Heart left ventricle (tissue), 16 donors: ENCODE results near the gene BID. TPM values are rescaled to one million over a fixed set of nuclear protein-coding genes. Genes with fewer than 3 reads are reported as not detected.

Experiments
- ATAC-seq, 4 donors: fragments of 200-7000 bp; cut with Tn5 transposase; one replicate each; pipeline ENCODE4 v1.9.1; 2020 to 2022; ENCODE audit warnings: moderate library complexity in 4 of 4, mild to moderate bottlenecking in 3 of 4, moderate number of reproducible peaks in 1 of 4
- DNase-seq, 5 donors: peaks; one replicate each; pipeline ENCODE4 v3.0.0-alpha.2; 2020
- H3K27ac ChIP-seq, 12 donors: fragments of 200-600 bp; sonication (generic) in 4 of 12; one replicate each; pipeline versions ENCODE4 v1.5.0 to v1.8.0; 2016 to 2022; ENCODE audit warnings: mild to moderate bottlenecking in 2 of 12
- H3K27me3 ChIP-seq, 9 donors: fragments of 200-600 bp; sonication (generic) in 2 of 9; one replicate each; pipeline versions ENCODE4 v1.5.1 to v1.8.0; 2016 to 2022; ENCODE audit warnings: mild to moderate bottlenecking in 3 of 9
- H3K36me3 ChIP-seq, 9 donors: fragments of 200-600 bp; sonication (generic) in 2 of 9; one replicate each; pipeline versions ENCODE4 v1.5.0 to v1.8.0; 2018 to 2022; ENCODE audit warnings: mild to moderate bottlenecking in 2 of 9
- H3K4me1 ChIP-seq, 12 donors: fragments of 200-600 bp; sonication (generic) in 4 of 12; one replicate each; pipeline versions ENCODE4 v1.5.0 to v1.8.0; 2016 to 2022; ENCODE audit warnings: mild to moderate bottlenecking in 3 of 12
- H3K4me3 ChIP-seq, 12 donors: fragments of 200-600 bp; sonication (generic) in 4 of 12; one replicate each; pipeline versions ENCODE4 v1.5.0 to v1.8.0; 2017 to 2022; ENCODE audit warnings: mild to moderate bottlenecking in 9 of 12, moderate library complexity in 4 of 12
- H3K9me3 ChIP-seq, 12 donors: fragments of 200-600 bp; sonication (generic) in 4 of 12; one replicate each; pipeline versions ENCODE4 v1.5.0 to v1.8.0; 2016 to 2022; ENCODE audit warnings: mild to moderate bottlenecking in 1 of 12
- CTCF ChIP-seq, 12 donors: fragments of 200-600 bp; sonication (generic) in 4 of 12; IDR thresholded peaks; one replicate each; pipeline versions ENCODE4 v1.5.0 to v1.8.0; 2018 to 2022; ENCODE audit warnings: antibody characterized with exemption in 12 of 12, mild to moderate bottlenecking in 5 of 12
- POLR2A ChIP-seq, 2 donors: fragments of 450-650 bp; IDR thresholded peaks; one replicate each; pipeline ENCODE4 v1.6.1; 2017; ENCODE audit warnings: antibody characterized with exemption in 2 of 2, mild to moderate bottlenecking in 2 of 2, moderate library complexity in 2 of 2
- WGBS, 4 donors: extraction: QIAGEN DNeasy Blood & Tissue Kit in 2 of 4; methylation state at CpG; one replicate each; pipeline versions ENCODE4 v1.1.5 to v1.1.7; 2013 to 2018; 5-methylcytosine and 5-hydroxymethylcytosine counted together
- intact Hi-C, 10 donors: fragments of 100-400 bp; cut with DNase I; formaldehyde crosslinking; loops; one replicate each; pipeline versions ENCODE4 v1.11.1 to v1.14.2; 2022
- polyA plus RNA-seq, 2 donors: library from polyadenylated mRNA; stranded (reverse); fragments of 200-250 nt; gene quantifications; one replicate each; pipeline ENCODE4 v1.2.3, GENCODE V29; 2013
- total RNA-seq, 9 donors: library from RNA; depleted of rRNA in 2 of 9; stranded (reverse); fragments of >200 nt in 2 of 9; fragmentation: NEBNext Ultra II Directional in 3 of 9; extraction: Animal tissue kit (Norgen Biotek cat#: 25700) in 3 of 9; gene quantifications; one replicate each; pipeline versions ENCODE4 v1.1.0 to v1.2.4, GENCODE V29; 2016 to 2023
- donor health status: ischemic (EF 13 %, LVEDD 7.1; RV severe dilation, severe dysfunction).
- donor health status: healthy with polysubstance abuse.
- donor health status: DM: no; HTN: yes; CAD: no.
- donor health status: DM: no; HTN: no; CAD: no.
- donor health status: ischemic (EF 25% LVEDD 6.9; RV normal size, moderate dysfunction).
- donor health status: ischemic (EF 25% LVEDD 5.7; RV mildly dilated, moderate dysfunction).
- donor health status: healthy.
- donor health status: DM: yes; HTN: yes; CAD: no.
- donor health status: ischemic (EF 35%, LVEDD 5.7; RV mildly dilated, moderate dysfunction).
- donor health status: nonischemic (EF 11% LVEDD 7.7; RV severe dilation, severe dysfunction).
- donor health status: DM: yes; HTN: yes; CAD: no.
- donor health status: PGD.
- donor health status: ischemic (EF 29% LVEDD 5.4; RV normal size, mild dysfunction).
- donor health status: nonischemic (EF 23%, LVEDD 6.1; RV moderate dilation, normal function).

BID gene
- total and polyA plus RNA-seq, 11 donors, result 7.8 to 59.2 (median 20.9) TPM

GRCh38 chr22:17773606-17774205 is 563 bp downstream of the BID start:
- H3K9me3 ChIP-seq, result no peaks in the 10 kb centered on the region
- peaks cover 0 to 75% (median 11%) of the 10 kb centered on the region in 12 donors for H3K4me1 ChIP-seq
- ATAC-seq (peak in 3 of 4 donors; percentile 25 to 53 (median 26)), DNase-seq (peak in 2 of 5 donors; percentile 45 to 47)
- no peaks in the 10 kb centered on the region for H3K36me3 ChIP-seq
- intact Hi-C loops, result no loop called here
- peak overlapping the region in 11 of 12 donors; percentile 40 to 87 (median 68) for H3K27ac ChIP-seq
- H3K4me3 ChIP-seq, result peak overlapping the region; percentile 59 to 97 (median 78)
- WGBS, 4 donors, result 2 to 36% (median 6%) methylated on average over 5 to 47 of the region's 47 CpGs
- TF ChIP-seq POLR2A (IDR thresholded peaks at IDR 0.05) (no peak), CTCF (IDR thresholded peaks at IDR 0.05) (no peak)
- H3K27me3 ChIP-seq, result no peaks in the 10 kb centered on the region

GRCh38 chr22:17772958-17773605 is 1.2 kb downstream of the BID start:
- 62 to 71% (median 66%) methylated on average over 16 to 18 of the region's 18 CpGs for WGBS, 4 donors

GRCh38 chr22:17772249-17772957 is 1.9 kb downstream of the BID start:
- TF ChIP-seq CTCF (IDR thresholded peaks at IDR 0.05), result no peak
- no peak for TF ChIP-seq POLR2A (IDR thresholded peaks at IDR 0.05)
- peak overlapping the region in 6 of 12 donors; percentile 69 to 97 (median 80) for H3K4me3 ChIP-seq
- DNase-seq, result peak in 2 of 5 donors; percentile 24 to 56
- intact Hi-C loops, result no loop called here
- 65 to 78% (median 73%) methylated on average over 18 to 21 of the region's 21 CpGs for WGBS, 4 donors
- no peak for ATAC-seq
- H3K9me3 ChIP-seq, result no peaks in the 10 kb centered on the region
- H3K4me1 ChIP-seq, result peaks cover 0 to 76% (median 11%) of the 10 kb centered on the region in 12 donors
- H3K27ac ChIP-seq, result peak overlapping the region in 3 of 12 donors; percentile 23 to 87 (median 30)
- no peaks in the 10 kb centered on the region for H3K27me3 ChIP-seq
- no peaks in the 10 kb centered on the region for H3K36me3 ChIP-seq

More at GRCh38 chr22:17772958-17773605, 1.2 kb downstream of the BID start:
- H3K4me3 ChIP-seq, result peak overlapping the region; percentile 59 to 97 (median 78)
- peaks cover 0 to 76% (median 11%) of the 10 kb centered on the region in 12 donors for H3K4me1 ChIP-seq
- no peaks in the 10 kb centered on the region for H3K9me3 ChIP-seq
- peak in 3 of 5 donors; percentile 29 to 66 (median 63) for DNase-seq
- no peaks in the 10 kb centered on the region for H3K36me3 ChIP-seq
- TF ChIP-seq CTCF (IDR thresholded peaks at IDR 0.05), result no peak
- ATAC-seq, result peak in 2 of 4 donors; percentile 5 to 24
- intact Hi-C loops, result no loop called here
- H3K27ac ChIP-seq, result peak overlapping the region in 4 of 12 donors; percentile 56 to 87 (median 80)
- H3K27me3 ChIP-seq, result no peaks in the 10 kb centered on the region
